B cell (primary cell): ENCODE data around the gene NPEPPS.

Experiments used
- EZH2 ChIP-seq: IDR thresholded peaks from 2 replicates; pipeline ENCODE4 v1.6.1; 2012; ENCODE audit warnings: borderline replicate concordance, low read depth, mild to moderate bottlenecking, moderate library complexity, low read length; ENCODE audit not compliant: insufficient read depth, poor library complexity, severe bottlenecking
- TF ChIP-seq, protein P1 (sequence below): fragments of 200-600 bp; IDR thresholded peaks from one replicate; pipeline ENCODE4 v1.8.0; 2022; ENCODE audit warnings: antibody characterized with exemption, mild to moderate bottlenecking

- TF ChIP-seq, protein P1, sequence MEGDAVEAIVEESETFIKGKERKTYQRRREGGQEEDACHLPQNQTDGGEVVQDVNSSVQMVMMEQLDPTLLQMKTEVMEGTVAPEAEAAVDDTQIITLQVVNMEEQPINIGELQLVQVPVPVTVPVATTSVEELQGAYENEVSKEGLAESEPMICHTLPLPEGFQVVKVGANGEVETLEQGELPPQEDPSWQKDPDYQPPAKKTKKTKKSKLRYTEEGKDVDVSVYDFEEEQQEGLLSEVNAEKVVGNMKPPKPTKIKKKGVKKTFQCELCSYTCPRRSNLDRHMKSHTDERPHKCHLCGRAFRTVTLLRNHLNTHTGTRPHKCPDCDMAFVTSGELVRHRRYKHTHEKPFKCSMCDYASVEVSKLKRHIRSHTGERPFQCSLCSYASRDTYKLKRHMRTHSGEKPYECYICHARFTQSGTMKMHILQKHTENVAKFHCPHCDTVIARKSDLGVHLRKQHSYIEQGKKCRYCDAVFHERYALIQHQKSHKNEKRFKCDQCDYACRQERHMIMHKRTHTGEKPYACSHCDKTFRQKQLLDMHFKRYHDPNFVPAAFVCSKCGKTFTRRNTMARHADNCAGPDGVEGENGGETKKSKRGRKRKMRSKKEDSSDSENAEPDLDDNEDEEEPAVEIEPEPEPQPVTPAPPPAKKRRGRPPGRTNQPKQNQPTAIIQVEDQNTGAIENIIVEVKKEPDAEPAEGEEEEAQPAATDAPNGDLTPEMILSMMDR, result no peak
- TF ChIP-seq EZH2, result no peak
These were observed 80.8 kb downstream of the NPEPPS start for GRCh38 chr17:47611372-47612350.
